CD4-positive, alpha-beta T cell treated with Interleukin-17A for 4 hours (primary cell): ENCODE measurements around the gene ADAMTS12.
"Not testable (repeated sequence)": the region's sequence is repeated elsewhere in the genome, so short reads cannot be mapped to it uniquely, and the experiment has no call there.

ENCODE experiments used
- DNase-seq: peaks from one replicate; pipeline ENCODE4 v3.0.0-alpha.2; 2020; ENCODE audit warnings: mixed read lengths

ADAMTS12 gene

GRCh38 chr5:33891788-33892619 is at the start of gene ADAMTS12:
TSS of gene ADAMTS12 (minus strand) at chr5:33891990. CDS start at chr5:33891856, 134 bp downstream.
- no peak for DNase-seq

- no peak for DNase-seq
Observed at GRCh38 chr5:33941090-33941489, 49.3 kb upstream of the ADAMTS12 start.

GRCh38 chr5:33939556-33940262 is 47.9 kb upstream of the ADAMTS12 start:
- DNase-seq, result no peak

- no peak for DNase-seq
Observed at GRCh38 chr5:33938881-33939280, 47.1 kb upstream of the ADAMTS12 start.

GRCh38 chr5:33938507-33938796 is 46.7 kb upstream of the ADAMTS12 start:
- no peak for DNase-seq

GRCh38 chr5:33937707-33938506 is 46.1 kb upstream of the ADAMTS12 start:
- DNase-seq, result no peak

GRCh38 chr5:33937017-33937706 is 45.4 kb upstream of the ADAMTS12 start:
- DNase-seq, result no peak

GRCh38 chr5:33936381-33937016 is 44.7 kb upstream of the ADAMTS12 start, which contains the start of gene RXFP3:
TSS of gene RXFP3 (plus strand) at chr5:33936386. CDS start at chr5:33936741, 355 bp downstream.
- DNase-seq, result no peak

- peak; percentile 16 for DNase-seq
Observed at GRCh38 chr5:33936004-33936380, 44.2 kb upstream of the ADAMTS12 start.

GRCh38 chr5:33934176-33934575 is 42.4 kb upstream of the ADAMTS12 start:
- DNase-seq, result no peak

- no peak for DNase-seq
Observed at GRCh38 chr5:33933723-33934169, 42.0 kb upstream of the ADAMTS12 start.

- DNase-seq, result no peak
Observed at GRCh38 chr5:33931136-33931535, 39.3 kb upstream of the ADAMTS12 start.

- DNase-seq, result no peak
Observed at GRCh38 chr5:33929925-33930690, 38.3 kb upstream of the ADAMTS12 start.

- no peak for DNase-seq
Observed at GRCh38 chr5:33928283-33928682, 36.5 kb upstream of the ADAMTS12 start.

- no peak for DNase-seq
Observed at GRCh38 chr5:33927685-33928084, 35.9 kb upstream of the ADAMTS12 start.

GRCh38 chr5:33925278-33925677 is 33.5 kb upstream of the ADAMTS12 start:
- DNase-seq, result no peak

GRCh38 chr5:33921002-33921401 is 29.2 kb upstream of the ADAMTS12 start:
- no peak for DNase-seq

GRCh38 chr5:33914844-33915243 is 23.1 kb upstream of the ADAMTS12 start:
- DNase-seq, result not testable (repeated sequence)

GRCh38 chr5:33906248-33906647 is 14.5 kb upstream of the ADAMTS12 start:
- not testable (repeated sequence) for DNase-seq

- no peak for DNase-seq
Observed at GRCh38 chr5:33905381-33905780, 13.6 kb upstream of the ADAMTS12 start.

- DNase-seq, result no peak
Observed at GRCh38 chr5:33903118-33903517, 11.3 kb upstream of the ADAMTS12 start.
